Activated naive CD4-positive, alpha-beta T cell treated with Interleukin-2 at 50 U/mL for 16 hours (primary cell): ENCODE measurements around the gene LRAT.
"Not testable (repeated sequence)": the region's sequence is repeated elsewhere in the genome, so short reads cannot be mapped to it uniquely, and the experiment has no call there.

ENCODE experiments used
- DNase-seq: peaks from one replicate; pipeline ENCODE4 v3.0.0-alpha.2; 2020

LRAT gene

DNA sequence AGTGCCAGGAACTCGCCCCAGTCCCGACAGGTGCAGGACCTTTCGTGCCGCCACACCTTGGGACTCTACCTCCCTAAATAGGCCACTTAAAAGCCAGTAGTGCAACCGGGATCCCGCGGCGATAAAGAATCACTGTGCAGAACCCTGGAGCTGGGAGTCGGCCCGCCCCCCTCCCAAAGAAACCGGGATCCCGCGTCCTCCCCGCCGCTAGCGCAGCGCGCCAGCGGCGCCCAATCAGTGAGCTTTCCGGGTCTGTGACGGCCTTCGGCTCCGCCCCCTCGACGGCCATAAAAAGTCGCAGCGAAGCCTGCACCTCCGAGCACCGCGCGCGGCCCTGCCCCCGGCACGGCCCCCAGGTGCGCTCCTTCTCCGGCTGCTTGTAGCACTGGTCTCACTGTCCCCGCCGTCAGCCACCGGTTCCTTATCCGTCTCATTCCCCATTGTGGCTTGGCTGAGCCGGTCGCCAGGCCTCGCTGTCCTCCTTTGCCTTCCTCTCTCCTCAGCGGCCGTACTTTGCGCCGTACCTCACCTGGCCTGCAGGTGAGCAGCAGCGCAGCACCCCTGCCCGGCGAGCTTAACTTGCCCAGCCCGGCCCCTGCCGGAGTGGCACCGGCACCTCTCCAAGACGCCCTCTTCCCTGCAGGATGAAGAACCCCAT is at the start of gene LRAT:
TSS of gene LRAT (plus strand) at position 318 of the 658 bp plus-strand sequence. CDS start at position 645, 327 bp downstream.
- DNase-seq: peak; percentile 28

DNA sequence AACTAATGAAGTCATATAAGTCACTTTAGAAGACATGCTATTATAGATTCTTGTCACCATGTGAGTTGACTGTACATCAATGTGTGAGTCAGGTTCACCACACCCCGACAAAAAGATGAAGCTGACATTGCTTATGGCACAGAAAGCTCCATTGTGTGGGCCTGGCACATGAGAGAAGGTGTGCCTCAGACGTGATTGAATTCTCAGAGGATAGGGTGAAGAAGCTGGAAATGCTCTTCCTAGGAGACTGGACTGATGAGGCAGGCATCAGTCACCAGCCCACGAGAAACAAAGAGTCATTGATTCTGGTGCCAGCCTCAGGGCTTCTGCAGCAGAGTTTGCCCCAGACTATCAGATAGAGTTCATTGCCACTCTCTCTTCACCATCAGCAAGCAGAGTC is 35.9 kb upstream of the LRAT start:
- DNase-seq: no peak

DNA sequence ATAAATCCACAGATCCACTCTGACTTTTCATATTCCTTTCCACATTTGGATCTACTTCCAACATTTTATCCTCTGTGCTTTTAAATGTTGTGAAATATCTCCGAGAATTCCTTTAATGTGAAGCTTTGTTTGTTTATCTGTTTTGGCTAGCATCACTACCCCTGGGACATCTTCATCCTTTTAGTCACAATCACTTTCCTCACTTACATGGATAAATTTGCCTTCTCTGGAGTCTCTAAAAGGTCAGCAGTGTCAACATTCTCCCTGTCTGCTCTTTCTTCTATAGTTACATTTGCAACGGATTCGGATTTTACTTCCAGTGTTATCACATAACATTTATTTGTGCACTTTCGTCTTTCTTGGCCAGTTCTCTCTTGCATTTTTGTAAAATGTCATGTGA is 34.2 kb upstream of the LRAT start:
- no peak for DNase-seq

DNA sequence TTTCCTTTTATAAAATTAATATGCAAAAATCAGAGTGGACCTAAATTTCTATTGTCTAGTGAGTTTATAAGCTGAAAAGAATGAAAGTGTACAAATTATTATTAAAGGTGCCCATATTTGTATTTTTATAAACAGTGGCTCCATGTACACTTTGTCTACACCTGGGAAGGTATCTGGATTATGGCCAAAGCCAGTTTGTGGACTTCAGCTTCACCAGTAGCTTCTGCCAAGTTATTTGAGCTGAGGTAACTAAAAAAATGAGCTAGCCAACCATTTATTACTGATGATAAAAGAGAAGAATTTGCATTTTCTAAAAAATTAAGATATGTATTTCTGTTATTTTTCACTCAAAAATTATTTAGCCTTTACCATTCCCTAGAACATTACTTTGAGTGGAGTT is 32.3 kb upstream of the LRAT start:
- DNase-seq: no peak

GRCh38 chr4:154714339-154715040 is 29.3 kb upstream of the LRAT start:
- no peak for DNase-seq

GRCh38 chr4:154719087-154719486 is 24.7 kb upstream of the LRAT start:
- no peak for DNase-seq

DNA sequence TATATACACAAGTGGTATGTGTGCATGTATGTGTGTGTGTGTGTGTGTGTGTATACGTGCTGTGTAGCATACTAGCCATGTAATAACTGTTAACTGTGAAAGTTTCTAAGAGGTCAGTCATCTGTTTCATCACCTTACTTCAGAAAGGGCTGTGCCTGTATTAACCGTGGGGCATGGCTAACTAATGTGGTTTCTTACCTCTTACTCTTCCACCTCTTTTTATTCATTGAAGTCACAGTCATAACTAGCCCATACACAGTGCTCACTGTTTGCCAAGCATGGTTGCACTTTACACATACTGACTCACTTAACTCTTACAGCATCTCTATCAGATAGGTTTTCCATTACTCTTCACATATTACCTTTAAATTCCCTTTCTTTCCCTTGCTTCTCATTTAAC is 23.7 kb upstream of the LRAT start:
- no peak for DNase-seq

- no peak for DNase-seq
Observed at GRCh38 chr4:154720618-154721267, 23.1 kb upstream of the LRAT start.

- no peak for DNase-seq
Observed at GRCh38 chr4:154722262-154722661, 21.5 kb upstream of the LRAT start.

- not testable (repeated sequence) for DNase-seq
Observed at GRCh38 chr4:154723601-154724000, 20.2 kb upstream of the LRAT start.

- DNase-seq: no peak
Observed at GRCh38 chr4:154727540-154727939, 16.3 kb upstream of the LRAT start.

DNA sequence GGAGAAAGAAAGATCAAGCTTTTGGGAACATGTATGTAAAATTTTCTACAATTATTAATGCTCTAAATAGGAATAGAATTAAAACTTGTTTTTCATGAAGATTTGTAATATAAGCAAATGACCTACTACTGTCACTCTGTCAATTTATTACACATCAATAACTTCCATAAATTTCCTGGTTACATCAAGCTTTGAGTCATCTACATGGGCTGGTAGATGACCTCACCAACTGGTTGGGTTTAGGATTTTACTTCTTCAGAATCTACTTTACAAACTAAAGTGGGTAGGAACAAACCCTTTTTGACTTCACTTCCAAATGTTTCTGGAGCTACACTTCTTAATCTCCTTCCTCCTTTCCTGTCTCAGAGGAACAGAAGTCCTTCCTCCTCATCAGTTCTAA is 12.0 kb upstream of the LRAT start:
- no peak for DNase-seq

DNA sequence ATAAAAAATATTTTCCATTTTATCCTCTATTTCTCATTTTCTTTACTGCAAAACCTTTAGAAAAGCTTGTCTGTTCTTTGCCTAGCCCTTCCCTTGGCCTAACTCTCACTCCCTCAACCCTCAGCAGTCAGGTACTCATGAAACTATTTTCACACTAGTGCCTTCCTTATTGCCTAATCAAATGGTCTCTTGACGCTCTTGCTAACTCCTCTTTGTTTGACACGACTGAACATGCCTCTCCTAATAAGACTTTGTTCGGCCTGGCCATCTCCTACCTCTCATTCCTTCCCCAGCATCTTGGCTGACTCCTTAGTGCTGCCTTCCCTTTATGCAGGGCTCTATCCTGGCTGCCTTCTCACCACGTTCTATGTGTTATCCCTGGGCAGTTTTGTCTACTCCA is 11.1 kb upstream of the LRAT start:
- DNase-seq: no peak

GRCh38 chr4:154736770-154737169 is 7.0 kb upstream of the LRAT start:
- no peak for DNase-seq

- DNase-seq: no peak
Observed at GRCh38 chr4:154738426-154738825, 5.4 kb upstream of the LRAT start.

- no peak for DNase-seq
Observed at GRCh38 chr4:154739111-154739510, 4.7 kb upstream of the LRAT start.

DNA sequence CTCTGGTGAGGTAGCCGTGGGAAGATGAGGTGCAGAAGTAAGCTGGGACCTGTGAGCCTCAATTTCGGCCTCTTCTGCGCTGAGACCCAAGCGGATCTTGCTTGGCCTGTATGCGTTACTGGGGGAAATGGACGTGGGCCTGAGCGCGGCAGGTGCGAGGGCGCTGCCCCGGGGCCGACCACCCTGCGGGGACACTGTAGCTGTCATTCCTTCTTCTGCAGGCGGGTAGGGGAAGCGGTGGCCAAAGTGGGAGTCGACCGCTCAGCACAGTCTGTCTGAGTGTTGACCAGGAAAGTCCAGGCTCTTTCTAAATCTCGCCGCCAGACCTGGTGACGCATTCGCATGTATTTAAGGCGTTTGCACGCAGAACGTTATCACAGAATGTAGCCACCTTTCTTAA is 3.3 kb upstream of the LRAT start:
- DNase-seq: no peak

DNA sequence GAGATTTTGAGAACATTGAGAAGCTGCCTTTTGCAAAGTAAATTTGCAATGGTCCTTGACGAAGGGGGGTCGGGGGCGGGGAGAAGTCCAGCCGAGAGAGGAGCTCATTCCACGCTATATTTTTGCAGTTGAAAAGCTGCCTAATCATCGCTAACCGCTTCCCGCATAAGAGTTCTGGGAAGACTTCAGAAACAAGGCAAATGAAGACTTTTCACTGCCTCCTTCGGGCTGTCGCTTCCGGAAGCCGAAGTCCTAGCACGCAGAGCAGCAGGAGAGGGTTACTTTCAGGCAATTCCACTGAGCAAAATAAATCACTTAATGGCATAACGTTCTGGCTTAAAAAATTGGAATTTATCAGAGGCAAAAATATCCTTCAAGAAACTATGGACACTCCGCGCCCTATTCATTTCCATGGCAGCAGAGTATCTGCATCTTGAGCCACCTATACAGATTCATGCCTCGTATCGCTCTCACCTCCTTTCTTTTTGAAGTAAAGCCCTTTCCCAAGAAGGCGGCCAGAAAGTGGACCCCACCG is 2.6 kb upstream of the LRAT start:
- DNase-seq: no peak

- no peak for DNase-seq
Observed at GRCh38 chr4:154741922-154742850, 1.6 kb upstream of the LRAT start.

DNA sequence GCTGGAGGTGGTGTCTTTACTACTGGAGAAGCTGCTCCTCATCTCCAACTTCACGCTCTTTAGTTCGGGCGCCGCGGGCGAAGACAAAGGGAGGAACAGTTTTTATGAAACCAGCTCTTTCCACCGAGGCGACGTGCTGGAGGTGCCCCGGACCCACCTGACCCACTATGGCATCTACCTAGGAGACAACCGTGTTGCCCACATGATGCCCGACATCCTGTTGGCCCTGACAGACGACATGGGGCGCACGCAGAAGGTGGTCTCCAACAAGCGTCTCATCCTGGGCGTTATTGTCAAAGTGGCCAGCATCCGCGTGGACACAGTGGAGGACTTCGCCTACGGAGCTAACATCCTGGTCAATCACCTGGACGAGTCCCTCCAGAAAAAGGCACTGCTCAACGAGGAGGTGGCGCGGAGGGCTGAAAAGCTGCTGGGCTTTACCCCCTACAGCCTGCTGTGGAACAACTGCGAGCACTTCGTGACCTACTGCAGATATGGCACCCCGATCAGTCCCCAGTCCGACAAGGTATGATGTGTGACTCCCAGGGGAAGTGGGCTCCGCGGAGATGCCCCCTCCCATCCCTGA is 634 bp downstream of the LRAT start:
- DNase-seq: no peak

- DNase-seq: no peak
Observed at GRCh38 chr4:154757713-154758112, 13.9 kb downstream of the LRAT start.

GRCh38 chr4:154760895-154761294 is 17.1 kb downstream of the LRAT start:
- DNase-seq: no peak
